Measurements from ENCODE around the gene SH2D5.

DNA sequence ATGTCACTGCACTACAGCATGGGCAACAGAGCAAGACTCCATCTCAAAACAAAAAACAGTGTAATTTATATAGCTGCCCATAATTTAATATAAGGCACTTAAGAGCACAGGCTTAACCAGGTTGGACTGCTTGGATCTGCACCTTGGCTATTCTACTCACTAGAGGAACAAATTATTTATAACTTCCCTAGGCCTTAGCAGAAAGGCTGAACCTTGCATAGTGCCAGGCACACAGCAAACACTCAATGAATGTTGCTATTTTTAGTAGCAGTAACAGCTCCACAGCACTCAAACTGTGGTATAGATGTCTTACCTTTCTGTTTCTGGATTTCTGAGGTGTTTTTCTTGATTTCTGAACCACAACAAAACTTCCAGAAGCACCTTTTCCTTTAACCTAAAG is 34.8 kb upstream of the SH2D5 start:
- TF ChIP-seq, protein P1, sequence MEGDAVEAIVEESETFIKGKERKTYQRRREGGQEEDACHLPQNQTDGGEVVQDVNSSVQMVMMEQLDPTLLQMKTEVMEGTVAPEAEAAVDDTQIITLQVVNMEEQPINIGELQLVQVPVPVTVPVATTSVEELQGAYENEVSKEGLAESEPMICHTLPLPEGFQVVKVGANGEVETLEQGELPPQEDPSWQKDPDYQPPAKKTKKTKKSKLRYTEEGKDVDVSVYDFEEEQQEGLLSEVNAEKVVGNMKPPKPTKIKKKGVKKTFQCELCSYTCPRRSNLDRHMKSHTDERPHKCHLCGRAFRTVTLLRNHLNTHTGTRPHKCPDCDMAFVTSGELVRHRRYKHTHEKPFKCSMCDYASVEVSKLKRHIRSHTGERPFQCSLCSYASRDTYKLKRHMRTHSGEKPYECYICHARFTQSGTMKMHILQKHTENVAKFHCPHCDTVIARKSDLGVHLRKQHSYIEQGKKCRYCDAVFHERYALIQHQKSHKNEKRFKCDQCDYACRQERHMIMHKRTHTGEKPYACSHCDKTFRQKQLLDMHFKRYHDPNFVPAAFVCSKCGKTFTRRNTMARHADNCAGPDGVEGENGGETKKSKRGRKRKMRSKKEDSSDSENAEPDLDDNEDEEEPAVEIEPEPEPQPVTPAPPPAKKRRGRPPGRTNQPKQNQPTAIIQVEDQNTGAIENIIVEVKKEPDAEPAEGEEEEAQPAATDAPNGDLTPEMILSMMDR (IDR thresholded peaks at IDR 0.05), result no peak
- TF ChIP-seq POLR2A (IDR thresholded peaks at IDR 0.05), result no peak
- no peak for TF ChIP-seq POLR2AphosphoS5 (IDR thresholded peaks at IDR 0.05)
